HG03045 (cell line): Measurements from ENCODE around the gene STK38.
"Not testable (repeated sequence)": the region's sequence is repeated elsewhere in the genome, so short reads cannot be mapped to it uniquely, and the experiment has no call there.

Experiments used
- ATAC-seq: cut with Tn5 transposase; IDR thresholded peaks from one replicate; pipeline ENCODE4 v1.9.1; 2021; ENCODE audit warnings: mild to moderate bottlenecking, moderate library complexity; ENCODE audit not compliant: unreplicated experiment

STK38 gene

DNA sequence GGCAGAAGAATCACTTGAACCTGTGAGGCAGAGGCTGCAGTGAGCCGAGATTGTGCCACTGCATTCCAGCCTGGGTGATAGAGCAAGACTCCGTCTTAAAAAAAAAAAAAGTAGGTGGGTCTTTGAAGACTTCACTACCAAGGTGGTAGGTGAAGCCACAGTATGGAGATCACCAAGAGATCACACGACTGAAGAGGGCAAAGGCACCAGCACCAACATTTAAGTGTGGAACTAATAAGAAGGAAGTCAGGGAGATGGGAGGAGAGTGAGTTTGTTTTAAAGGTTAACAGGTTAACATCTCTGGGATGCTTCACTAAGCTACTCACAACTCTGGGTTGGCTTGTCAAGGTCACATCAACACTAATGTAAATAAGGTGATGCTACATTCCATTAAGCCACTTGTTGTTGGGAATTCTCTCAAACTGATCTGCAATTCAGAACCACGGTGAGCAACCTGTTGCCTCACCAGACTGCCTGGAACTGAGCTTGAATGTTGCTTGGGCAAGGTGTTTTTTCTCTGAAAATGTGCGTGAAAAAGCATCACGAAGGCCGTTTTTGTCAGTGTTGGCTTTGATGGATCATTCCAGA, 55.8 kb downstream of the STK38 start:
- no peak for ATAC-seq

DNA sequence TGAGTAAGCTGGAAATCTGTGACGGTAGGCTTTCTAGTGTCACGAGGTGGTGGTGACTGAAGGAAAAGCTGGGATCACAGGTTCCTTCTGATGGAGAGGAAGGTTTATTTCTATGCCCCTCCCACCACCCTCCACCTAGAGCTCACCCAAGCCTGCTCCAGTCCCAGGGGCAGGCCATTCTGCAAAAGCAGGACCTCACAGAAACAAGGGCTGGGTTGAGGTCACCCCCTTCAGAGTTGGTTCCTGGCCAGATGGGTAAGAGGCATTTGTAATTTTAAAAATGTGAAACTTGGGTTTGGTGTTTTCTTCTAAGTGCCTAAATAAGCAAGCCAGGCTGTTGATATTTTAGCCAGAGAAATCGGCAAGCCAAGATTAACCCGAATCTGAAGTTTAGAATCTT, 57.9 kb downstream of the STK38 start:
- ATAC-seq, result no peak

DNA sequence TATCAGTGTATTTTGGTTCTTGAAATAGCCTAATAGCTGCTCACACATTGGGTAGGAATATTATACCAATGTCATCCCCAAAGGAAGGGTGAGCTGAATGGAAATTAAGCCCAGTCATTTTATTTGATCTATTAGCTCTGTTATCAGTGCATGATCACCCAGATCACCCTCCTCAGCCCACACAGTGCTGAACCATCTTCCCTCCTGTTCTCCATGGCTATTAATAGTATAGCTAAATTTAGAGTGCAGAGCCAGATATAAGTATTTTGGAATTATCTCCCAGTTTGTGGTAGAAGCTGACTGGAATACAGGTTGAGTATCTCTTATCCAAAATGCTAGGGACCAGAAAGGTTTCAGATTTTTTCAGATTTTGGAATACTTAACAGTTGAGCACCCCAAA, 59.1 kb downstream of the STK38 start:
- no peak for ATAC-seq

DNA sequence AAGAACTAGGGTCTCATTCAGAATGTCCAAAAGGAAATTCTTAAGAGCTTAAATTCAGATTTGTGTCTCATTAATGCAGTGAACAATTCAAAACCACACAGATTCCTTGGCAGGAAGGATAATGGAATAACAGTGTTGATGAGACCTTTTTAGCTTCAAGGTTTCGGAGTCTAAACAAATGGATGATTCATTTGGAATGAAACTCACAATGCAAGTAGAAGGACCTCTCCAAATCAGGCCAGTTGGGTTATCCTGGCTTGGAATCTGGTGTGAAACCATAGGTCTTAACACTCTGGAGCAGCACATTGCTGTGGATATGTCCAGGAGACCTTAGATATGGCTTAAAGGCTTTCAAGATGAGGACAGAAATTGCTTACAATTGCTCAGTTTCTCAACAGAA, 59.6 kb downstream of the STK38 start:
- no peak for ATAC-seq

DNA sequence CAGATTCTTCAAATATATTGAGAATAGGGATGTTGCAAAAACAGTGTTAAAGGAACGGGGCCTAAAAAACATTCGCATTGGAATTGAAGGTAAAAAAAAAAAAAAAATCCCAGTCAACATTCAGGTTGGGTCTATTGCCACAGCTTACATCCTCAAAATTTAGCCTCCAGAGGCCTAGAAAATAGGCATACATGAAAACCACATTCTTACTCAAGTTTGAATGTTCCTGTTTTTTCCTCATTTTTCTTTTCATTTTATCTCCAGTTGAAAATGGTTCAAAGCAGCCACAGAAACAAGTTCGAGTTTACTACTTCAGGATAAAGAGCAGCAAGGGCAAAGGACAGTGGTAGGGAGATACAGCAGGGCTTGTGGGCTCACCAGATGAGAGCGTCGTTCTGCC, 62.5 kb downstream of the STK38 start:
- ATAC-seq, result no peak

DNA sequence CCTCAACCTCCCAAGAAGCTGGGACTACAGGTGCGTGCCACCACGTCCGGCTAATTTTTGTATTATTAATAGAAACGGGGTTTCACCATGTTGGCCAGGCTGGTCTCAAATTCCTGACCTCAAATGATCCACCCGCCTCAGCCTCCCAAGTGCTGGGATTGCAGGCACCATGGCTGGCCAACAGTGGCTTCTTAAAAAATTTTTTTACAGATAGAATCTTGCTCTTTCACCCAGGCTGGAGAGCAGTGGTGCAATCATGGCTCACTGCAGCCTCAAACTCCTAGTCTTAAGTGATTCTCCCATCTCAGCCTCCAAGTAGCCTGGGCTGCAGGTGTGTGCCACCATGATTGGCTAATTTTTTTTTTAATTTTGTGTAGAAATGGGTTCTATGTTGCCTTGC, 64.0 kb downstream of the STK38 start:
- ATAC-seq, result not testable (repeated sequence)

DNA sequence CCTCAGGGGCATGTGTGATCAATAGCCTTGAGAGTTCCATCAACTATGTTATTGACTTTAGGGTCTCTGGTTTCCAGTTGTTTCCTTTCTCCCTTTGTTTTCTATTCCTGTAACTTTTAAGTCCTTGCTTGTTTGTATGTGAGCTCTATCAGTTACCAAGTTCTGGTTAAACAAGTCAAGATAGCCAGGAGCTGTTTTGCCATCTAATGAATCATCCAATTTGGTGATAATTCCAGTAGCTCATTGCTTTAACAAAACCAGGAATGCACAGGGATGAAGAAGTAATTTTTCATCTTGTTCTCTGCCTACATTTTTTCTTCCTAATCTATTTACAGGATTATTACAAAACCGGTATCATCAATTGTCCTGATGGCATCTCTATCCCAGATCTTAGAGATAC, 68.0 kb downstream of the STK38 start:
- ATAC-seq, result no peak

DNA sequence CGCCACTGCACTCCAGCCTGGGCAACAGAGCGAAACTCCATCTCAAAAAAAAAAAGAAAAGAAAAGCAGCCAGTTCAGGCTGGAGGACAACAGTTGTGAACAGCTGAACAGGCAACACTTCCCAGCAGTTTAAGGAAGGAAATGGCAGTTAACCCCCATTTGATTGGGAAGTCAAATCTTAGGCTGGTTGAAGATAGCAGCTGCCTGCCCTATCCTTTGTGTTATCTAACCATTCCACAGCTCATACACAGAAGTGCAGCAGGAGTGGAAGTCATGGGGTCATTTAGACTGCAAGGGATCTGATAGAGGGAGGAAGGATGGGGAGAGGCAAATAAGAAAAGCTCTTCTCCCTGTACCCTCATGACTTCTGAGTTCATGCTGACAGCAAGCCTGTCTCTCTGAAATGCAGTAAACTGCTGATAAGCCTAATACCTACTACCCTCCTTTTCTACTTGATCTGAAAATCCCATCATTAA, 69.2 kb downstream of the STK38 start:
- ATAC-seq, result no peak

DNA sequence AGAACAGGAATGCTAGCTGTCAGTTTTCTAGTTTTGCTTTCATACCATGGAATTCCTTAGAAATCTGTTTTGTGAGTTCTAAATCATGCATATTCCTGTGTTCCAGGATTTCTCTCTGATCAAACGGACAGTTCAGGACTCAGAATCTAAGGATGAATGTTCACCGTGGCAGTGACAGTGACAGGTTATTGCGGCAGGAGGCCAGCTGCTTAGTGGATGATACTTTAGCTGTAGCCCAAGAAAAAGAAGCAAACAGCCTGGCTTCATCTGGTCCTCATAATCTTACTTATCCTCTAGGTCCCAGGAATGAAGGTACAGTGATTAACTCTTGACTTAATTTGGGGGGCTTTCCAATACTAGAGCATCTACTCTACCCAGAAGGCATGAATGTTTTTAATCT, 77.3 kb downstream of the STK38 start:
- ATAC-seq, result no peak

DNA sequence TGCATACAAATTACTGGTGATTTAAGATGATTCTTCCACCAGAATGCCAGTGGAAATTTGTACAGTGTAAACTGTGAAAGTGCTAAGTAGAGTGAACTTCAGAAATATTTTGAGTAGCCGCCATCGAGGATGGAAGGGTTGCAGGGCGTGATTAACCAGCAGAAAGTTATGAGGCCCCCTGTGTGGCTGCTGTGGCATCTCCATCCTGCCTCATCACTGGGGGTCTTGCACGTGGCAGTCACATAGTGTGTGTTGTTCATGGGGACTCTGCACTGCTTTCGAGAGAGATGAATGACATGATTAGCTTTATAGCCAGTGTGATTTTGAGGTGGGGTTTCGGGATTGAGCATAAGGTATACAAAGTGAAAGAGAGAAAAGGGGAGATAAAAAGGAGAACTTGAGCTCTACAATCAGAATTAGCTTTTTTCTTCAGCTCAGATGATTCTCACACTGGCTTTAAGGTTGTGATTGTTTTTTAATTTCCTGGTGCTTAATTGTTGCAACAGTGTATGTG, 78.1 kb downstream of the STK38 start:
- ATAC-seq, result no peak

DNA sequence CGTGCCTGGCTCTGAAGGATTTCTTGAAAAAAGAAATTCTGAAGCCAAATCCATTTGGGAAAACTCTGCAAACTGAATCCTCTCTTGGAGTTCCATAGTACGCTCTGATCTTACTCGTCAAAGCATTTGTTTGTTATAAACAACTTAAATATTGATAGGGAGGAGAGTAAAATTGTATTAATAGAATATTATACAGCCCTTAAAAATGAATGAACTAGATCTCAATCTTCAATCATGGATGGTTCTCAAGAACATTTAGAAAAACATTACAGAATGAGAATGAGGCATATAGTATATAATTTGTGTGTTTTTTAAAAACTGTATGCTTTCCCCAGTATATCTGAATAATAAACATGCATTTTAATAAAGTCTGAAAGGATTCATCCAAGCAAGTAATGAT, 79.7 kb downstream of the STK38 start:
- no peak for ATAC-seq

DNA sequence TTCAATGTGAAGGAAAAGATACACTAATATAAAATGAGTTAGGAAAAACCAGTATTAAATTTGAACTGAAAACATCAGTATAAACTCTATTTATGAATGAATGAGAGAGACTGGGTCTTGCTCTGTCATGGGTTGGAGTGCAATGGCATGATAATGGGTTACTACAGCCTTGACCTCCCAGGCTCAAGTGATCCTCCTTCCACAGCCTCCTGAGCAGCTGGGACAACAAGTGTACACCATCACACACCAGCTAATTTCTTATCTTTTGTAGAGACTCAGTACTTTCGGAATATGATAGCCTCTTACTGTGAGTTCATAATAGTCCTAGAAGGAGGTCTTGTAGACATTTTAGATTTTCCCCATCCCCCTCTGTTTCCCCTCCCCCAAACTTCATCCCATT, 83.0 kb downstream of the STK38 start:
- no peak for ATAC-seq

DNA sequence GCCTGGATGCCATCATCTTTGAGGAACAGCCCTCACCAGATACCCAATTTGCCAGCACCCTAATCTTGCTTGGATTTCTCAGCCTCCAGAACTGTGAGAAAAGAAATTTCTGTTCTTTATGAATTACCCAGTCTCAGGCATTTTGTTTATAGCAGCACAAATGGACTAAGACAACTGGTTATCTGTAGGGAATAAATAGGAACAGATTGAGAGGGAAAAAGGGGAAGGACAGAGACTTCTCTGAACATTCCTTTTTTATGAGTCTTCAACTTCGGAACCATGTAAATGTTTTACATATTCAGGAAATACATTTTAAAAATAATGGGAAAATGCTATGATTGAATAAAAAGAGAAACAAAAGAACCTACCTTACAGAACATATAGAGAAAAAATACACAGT, 83.6 kb downstream of the STK38 start:
- no peak for ATAC-seq

DNA sequence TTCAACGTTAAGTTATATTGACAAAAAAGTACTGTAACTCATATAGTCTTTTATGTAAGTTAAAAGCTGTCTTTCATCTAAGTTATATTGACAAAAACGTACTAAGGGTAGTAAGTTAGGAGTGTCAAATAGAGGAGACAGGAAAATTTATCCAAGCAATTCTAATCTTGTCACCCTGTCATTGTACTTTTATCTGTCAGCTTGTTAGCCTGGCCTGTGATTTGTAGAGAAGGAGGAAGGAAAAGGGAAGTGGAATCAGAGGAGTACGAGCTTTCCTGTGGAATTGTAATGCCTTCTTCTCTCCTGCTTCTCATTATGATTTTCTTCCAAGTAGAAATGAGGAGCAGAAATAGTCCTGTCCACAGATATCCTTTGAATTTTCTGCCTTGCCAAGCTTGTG, 85.6 kb downstream of the STK38 start:
- no peak for ATAC-seq

DNA sequence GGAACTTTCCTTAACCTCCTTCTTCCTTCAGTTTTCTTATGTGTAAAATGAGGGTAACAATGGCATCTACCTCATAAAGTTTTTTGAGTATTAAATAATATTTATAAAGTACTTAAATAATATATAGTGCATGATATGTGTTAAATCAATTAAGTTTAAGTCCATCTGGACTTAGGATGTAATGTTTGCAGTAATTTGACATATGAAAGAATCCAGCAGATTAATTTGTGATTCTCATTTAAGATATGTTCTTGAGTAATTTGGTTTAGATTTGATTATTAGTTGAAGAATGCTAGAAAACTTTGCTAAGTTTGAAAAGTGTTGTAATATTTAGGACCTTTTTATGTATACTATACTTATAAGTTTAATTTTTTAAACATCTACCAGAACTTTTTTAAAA, 86.4 kb downstream of the STK38 start:
- ATAC-seq, result no peak

DNA sequence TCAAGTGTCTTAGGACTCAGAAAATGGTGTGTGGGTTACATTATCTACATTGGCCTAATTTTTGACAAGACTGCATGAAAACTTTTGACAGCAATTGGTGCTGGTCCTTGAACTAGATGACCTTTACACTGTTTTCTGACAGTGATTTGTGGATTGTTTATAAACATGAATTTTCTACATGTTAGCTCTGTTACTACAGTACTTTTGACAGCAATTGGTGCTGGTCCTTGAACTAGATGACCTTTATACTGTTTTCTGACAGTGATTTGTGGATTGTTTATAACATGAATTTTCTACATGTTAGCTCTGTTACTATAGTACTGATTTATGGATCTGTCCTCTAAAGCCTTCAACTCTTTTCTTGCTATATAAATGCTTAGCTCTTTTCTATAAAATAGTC, 87.8 kb downstream of the STK38 start:
- ATAC-seq, result no peak

DNA sequence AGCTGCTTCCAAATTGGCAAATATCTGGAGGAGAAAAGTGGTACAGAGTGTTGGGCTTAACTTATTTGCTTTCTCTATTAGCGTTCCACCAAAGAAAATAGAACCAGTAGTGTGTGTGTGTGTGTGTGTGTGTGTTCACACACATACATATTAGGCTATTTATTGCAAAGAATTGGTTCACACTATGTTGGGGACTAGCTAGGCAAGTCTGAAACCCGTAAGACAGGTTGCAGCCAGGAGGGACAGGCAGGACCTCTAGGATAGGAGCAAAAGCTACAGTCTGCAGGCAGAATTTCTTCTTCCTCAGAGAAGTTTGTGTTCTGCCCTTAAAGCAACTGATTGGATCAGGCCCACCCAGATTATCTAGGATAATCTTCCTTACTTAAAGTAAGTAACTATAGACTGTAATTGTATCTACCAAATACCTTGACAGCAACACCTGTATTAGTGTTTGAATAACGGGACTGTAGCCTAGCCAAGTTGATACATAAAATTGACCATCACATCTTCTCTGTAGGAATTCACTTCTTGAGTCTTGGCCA, 91.7 kb downstream of the STK38 start:
- ATAC-seq, result no peak

DNA sequence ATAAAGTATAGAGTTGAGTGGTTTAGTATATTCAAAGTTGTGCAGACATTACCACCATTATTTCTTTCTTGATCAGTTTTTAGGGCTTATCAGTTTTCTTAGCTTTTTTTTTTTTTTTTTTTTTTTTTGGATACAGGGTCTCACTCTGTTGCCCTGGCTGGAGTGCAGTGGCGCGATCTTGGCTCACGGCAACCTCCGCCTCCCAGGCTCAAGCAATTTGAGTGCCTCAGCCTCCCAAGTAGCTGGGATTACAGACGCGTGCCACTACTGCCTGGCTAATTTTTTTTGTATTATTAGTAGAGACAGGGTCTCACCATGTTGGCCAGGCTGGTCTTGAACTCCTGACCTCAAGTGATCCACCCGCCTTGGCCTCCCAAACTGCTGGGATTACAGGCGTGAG, 94.4 kb downstream of the STK38 start:
- not testable (repeated sequence) for ATAC-seq

DNA sequence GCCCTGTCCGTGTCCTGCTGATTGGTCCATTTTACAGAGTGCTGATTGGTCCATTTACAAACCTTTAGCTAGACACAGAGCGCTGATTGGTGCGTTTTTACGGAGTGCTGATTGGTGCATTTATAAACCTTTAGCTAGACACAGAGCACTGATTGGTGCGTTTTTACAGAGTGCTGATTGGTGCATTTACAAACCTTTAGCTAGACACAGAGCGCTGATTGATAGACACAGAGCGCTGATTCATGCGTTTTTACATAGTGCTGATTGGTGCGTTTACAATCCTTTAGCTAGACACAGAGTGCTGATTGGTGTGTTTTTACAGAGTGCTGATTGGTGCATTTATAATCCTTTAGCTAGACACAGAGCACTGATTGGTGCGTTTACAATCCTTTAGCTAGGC, 98.1 kb downstream of the STK38 start:
- not testable (repeated sequence) for ATAC-seq

DNA sequence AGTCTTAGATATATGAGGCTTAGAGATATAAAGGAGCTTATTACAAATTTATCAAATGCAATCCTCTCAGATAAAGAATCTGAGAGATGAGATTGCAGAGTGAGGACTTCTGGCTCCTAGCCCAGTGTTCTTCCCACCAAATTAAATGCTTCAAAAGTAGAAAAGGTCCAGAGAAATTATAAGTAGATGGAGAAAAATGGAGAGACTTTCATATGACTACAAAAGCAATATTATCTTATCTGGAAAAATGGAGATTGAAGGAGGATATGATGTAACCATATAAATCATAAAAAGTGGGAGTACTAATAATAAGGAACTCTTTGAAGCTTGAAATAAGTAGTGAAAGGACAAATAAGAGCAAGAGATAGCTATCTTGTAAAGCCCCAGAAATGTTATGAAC, 101.7 kb downstream of the STK38 start:
- no peak for ATAC-seq

DNA sequence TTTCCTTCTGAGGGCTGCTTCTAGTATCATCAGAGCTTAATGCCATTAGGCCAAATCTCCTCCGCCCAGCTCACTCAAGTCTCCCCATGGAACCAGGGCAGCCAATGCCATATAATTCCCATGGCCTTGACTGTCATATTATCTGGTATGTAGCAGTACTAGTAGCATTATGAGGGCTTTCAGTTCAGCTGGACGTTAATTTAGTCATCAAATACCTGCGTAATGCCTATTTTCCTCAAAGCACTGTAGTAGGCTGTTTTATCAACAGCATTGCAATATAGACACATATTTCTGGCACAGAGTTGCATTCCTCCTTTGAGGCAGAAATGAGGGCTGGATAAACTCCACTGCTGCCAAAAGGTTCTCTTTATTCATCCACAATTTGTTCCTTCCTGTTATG, 102.8 kb downstream of the STK38 start:
- no peak for ATAC-seq
